Measurements from ENCODE around the gene CUBN.

CUBN gene

DNA sequence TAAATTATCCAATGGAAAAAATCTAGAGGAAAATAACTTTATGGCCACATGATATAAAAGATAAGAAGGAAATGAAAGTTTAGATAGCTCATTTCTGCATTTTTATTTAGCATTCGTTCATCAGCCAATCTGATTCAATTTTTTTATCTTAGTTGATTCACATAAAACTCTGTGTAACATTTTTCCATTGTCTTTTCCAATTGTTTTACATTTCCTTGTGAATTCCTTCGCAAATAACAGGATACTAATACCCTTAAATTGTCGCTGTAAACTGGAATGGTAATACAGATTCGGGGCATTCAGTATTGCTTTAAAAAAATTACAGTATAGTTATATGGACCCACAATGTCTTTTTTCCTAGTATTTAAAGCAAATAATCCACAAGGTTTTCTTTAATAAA is 136.4 kb downstream of the CUBN start:
- Histone ChIP-seq H2AFZ (ENCODE audit: low read depth) (no peak overlapping the region), H3K4me2 (no peak overlapping the region), H3K36me3 (ENCODE audit: insufficient read depth) (no peaks in the 10 kb centered on the region)

DNA sequence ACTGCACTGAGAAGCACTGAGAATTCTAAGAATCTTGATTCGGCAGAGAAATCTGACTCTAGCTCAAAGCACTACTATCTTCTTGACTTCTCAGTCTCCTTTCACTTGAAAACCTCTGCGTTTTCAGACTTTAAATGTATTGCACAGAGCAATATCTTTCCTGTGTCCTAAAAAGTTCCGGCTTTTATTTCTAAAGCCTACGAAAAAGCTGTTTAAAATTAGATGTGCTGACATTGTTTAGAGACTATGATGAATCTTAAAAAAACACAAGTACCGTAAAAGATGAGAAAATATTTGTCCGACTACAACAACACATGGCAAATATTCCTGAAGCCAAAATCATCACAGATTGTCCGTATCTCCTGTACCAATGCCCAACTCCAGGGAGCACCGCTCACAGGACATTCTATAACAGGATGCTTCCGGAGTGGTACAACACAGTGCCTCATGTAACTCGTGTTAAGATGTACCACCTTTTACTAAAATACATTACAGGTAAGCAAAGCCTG is 136.9 kb downstream of the CUBN start:
- TF ChIP-seq, protein P1, sequence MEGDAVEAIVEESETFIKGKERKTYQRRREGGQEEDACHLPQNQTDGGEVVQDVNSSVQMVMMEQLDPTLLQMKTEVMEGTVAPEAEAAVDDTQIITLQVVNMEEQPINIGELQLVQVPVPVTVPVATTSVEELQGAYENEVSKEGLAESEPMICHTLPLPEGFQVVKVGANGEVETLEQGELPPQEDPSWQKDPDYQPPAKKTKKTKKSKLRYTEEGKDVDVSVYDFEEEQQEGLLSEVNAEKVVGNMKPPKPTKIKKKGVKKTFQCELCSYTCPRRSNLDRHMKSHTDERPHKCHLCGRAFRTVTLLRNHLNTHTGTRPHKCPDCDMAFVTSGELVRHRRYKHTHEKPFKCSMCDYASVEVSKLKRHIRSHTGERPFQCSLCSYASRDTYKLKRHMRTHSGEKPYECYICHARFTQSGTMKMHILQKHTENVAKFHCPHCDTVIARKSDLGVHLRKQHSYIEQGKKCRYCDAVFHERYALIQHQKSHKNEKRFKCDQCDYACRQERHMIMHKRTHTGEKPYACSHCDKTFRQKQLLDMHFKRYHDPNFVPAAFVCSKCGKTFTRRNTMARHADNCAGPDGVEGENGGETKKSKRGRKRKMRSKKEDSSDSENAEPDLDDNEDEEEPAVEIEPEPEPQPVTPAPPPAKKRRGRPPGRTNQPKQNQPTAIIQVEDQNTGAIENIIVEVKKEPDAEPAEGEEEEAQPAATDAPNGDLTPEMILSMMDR (conservative IDR thresholded peaks at IDR 0.05; ENCODE audit: low read depth, low read length), result no peak
- Histone ChIP-seq H3K4me3 (IDR thresholded peaks at IDR 0.05; ENCODE audit: insufficient read depth, low read depth, low read length) (no peak overlapping the region), H3K9ac (no peak overlapping the region), H3K36me3 (ENCODE audit: insufficient read depth) (no peaks in the 10 kb centered on the region), H3K79me2 (ENCODE audit: insufficient read depth, low read depth) (no peaks in the 10 kb centered on the region), H2AFZ (ENCODE audit: low read depth) (no peak overlapping the region), H3K4me1 (ENCODE audit: low read depth, poor library complexity, severe bottlenecking) (no peaks in the 10 kb centered on the region), H4K20me1 (ENCODE audit: insufficient read depth) (no peaks in the 10 kb centered on the region), H3K27ac (no peak overlapping the region), H3K4me2 (no peak overlapping the region), H3K27me3 (ENCODE audit: insufficient read depth, low read depth) (no peaks in the 10 kb centered on the region)

More for the DNA sequence above, 136.4 kb downstream of the CUBN start:
- no peak overlapping the region for H3K9ac ChIP-seq
- H4K20me1 ChIP-seq (ENCODE audit: insufficient read depth), result no peaks in the 10 kb centered on the region
- no peaks in the 10 kb centered on the region for H3K27me3 ChIP-seq (ENCODE audit: insufficient read depth, low read depth)
- H3K79me2 ChIP-seq (ENCODE audit: insufficient read depth, low read depth), result no peaks in the 10 kb centered on the region
- H3K4me1 ChIP-seq (ENCODE audit: low read depth, poor library complexity, severe bottlenecking), result no peaks in the 10 kb centered on the region
- no peak overlapping the region for H3K4me3 ChIP-seq (IDR thresholded peaks at IDR 0.05; ENCODE audit: insufficient read depth, low read depth, low read length)
- no peak overlapping the region for H3K27ac ChIP-seq
- TF ChIP-seq, protein P1 (conservative IDR thresholded peaks at IDR 0.05; ENCODE audit: low read depth, low read length), result no peak

- TF ChIP-seq, protein P1 (conservative IDR thresholded peaks at IDR 0.05; ENCODE audit: low read depth, low read length), result no peak
- H3K4me3 ChIP-seq (IDR thresholded peaks at IDR 0.05; ENCODE audit: insufficient read depth, low read depth, low read length), result no peak overlapping the region
These were observed 138.6 kb downstream of the CUBN start for GRCh38 chr10:16991011-16991410.

DNA sequence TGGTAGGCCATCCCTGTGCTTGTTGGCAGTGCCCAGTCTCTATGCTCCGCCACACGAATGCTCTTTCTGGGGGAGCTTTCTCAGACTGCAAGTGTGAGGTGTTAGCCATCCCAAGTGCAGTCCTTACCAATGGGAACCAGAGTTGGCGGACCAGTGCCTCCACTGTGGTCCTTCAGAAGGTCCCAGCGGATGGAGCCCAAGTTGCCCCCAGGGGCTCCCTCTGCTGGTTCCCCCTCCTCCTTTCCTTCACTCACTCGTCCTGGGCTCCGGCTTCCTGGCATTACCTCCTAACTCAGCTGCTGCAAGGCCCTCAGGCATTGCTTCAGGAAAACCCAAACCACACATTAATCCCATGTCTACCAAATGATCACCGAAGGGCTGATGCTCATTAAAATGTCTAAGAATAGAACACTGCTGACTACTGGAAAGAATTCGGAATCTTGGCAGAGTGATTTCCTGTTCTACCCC is 139.8 kb downstream of the CUBN start:
- Histone ChIP-seq H3K27ac (no peak overlapping the region), H2AFZ (ENCODE audit: low read depth) (no peak overlapping the region), H3K4me2 (no peak overlapping the region), H3K4me3 (IDR thresholded peaks at IDR 0.05; ENCODE audit: insufficient read depth, low read depth, low read length) (no peak overlapping the region), H3K79me2 (ENCODE audit: insufficient read depth, low read depth) (no peaks in the 10 kb centered on the region), H3K36me3 (ENCODE audit: insufficient read depth) (no peaks in the 10 kb centered on the region), H4K20me1 (ENCODE audit: insufficient read depth) (no peaks in the 10 kb centered on the region), H3K27me3 (ENCODE audit: insufficient read depth, low read depth) (no peaks in the 10 kb centered on the region), H3K9ac (no peak overlapping the region), H3K4me1 (ENCODE audit: low read depth, poor library complexity, severe bottlenecking) (no peaks in the 10 kb centered on the region)
- TF ChIP-seq, protein P1 (conservative IDR thresholded peaks at IDR 0.05; ENCODE audit: low read depth, low read length), result no peak

More at GRCh38 chr10:16991011-16991410, 138.6 kb downstream of the CUBN start:
- Histone ChIP-seq H2AFZ (ENCODE audit: low read depth) (no peak overlapping the region), H3K36me3 (ENCODE audit: insufficient read depth) (no peaks in the 10 kb centered on the region), H4K20me1 (ENCODE audit: insufficient read depth) (no peaks in the 10 kb centered on the region), H3K27me3 (ENCODE audit: insufficient read depth, low read depth) (no peaks in the 10 kb centered on the region), H3K79me2 (ENCODE audit: insufficient read depth, low read depth) (no peaks in the 10 kb centered on the region), H3K9ac (no peak overlapping the region), H3K27ac (no peak overlapping the region), H3K4me2 (no peak overlapping the region), H3K4me1 (ENCODE audit: low read depth, poor library complexity, severe bottlenecking) (no peaks in the 10 kb centered on the region)
